Endodermal cell (in vitro differentiated cells): ENCODE data around the gene DCAF11. TPM values are rescaled to one million over a fixed set of nuclear protein-coding genes. Genes with fewer than 3 reads are reported as not detected.

Experiments used
- DNase-seq: peaks from one replicate; pipeline ENCODE4 v3.0.0-alpha.2; 2017
- H3K27ac ChIP-seq: 2 replicates; pipeline ENCODE4 v1.5.1; 2013; ENCODE audit warnings: mild to moderate bottlenecking, low read depth, low read length, moderate library complexity
- H3K27me3 ChIP-seq: 2 replicates; pipeline ENCODE4 v1.6.1; 2013; ENCODE audit warnings: mild to moderate bottlenecking, low read length, moderate library complexity; ENCODE audit not compliant: insufficient read depth, control insufficient read depth, poor library complexity, severe bottlenecking
- H3K36me3 ChIP-seq: 2 replicates; pipeline ENCODE4 v1.7.0; 2013; ENCODE audit warnings: mild to moderate bottlenecking, low read length, moderate library complexity; ENCODE audit not compliant: control insufficient read depth, insufficient read depth
- H3K4me1 ChIP-seq: one replicate; pipeline ENCODE4 v1.7.0; 2013; ENCODE audit warnings: low read length; ENCODE audit not compliant: control insufficient read depth, insufficient read depth
- H3K4me3 ChIP-seq: 2 replicates; pipeline ENCODE4 v1.5.1; 2013; ENCODE audit warnings: mild to moderate bottlenecking, low read length, moderate library complexity
- H3K9ac ChIP-seq: 2 replicates; pipeline ENCODE4 v1.6.1; 2013; ENCODE audit warnings: mild to moderate bottlenecking, low read length, moderate library complexity; ENCODE audit not compliant: poor library complexity, severe bottlenecking; ENCODE audit errors: extremely low read depth
- H3K9me3 ChIP-seq: 2 replicates; pipeline ENCODE4 v1.6.1; 2013; ENCODE audit warnings: mild to moderate bottlenecking, low read length, moderate library complexity; ENCODE audit not compliant: control insufficient read depth
- H3K27ac Mint-ChIP-seq: 2 replicates; pipeline ENCODE4 v1.8.0; 2020; ENCODE audit warnings: mixed read lengths
- H3K27me3 Mint-ChIP-seq: 2 replicates; pipeline ENCODE4 v1.8.0; 2021; ENCODE audit warnings: mild to moderate bottlenecking, mixed read lengths; ENCODE audit not compliant: insufficient read depth
- H3K36me3 Mint-ChIP-seq: 2 replicates; pipeline ENCODE4 v1.8.0; 2020; ENCODE audit warnings: low read depth, mixed read lengths
- H3K4me1 Mint-ChIP-seq: 2 replicates; pipeline ENCODE4 v1.8.0; 2020; ENCODE audit warnings: mixed read lengths
- H3K4me3 Mint-ChIP-seq: 2 replicates; pipeline ENCODE4 v1.8.0; 2020; ENCODE audit warnings: mild to moderate bottlenecking, moderate library complexity, mixed read lengths
- H3K9me3 Mint-ChIP-seq: 2 replicates; pipeline ENCODE4 v1.8.0; 2020; ENCODE audit warnings: mild to moderate bottlenecking, mixed read lengths
- WGBS, 2 experiments: methylation state at CpG; one replicate each; pipeline versions ENCODE4 v1.1.5 to v1.1.7; 2013; ENCODE audit warnings: missing lambda C conversion rate in 2 of 2, mixed read lengths in 1 of 2; ENCODE audit not compliant: insufficient coverage in 1 of 2, insufficient read length in 1 of 2; 5-methylcytosine and 5-hydroxymethylcytosine counted together
- microRNA-seq: library from miRNA; unstranded; fragments of <30 nt; microRNA quantifications from one replicate; pipeline ENCODE4 v1.2.0, GENCODE V29; 2020; ENCODE audit warnings: borderline microRNAs expressed
- total RNA-seq, 2 donors: library from RNA; stranded (reverse); fragmentation: NEBNext Ultra II Directional in 1 of 2; extraction: Animal tissue kit (Norgen Biotek cat#: 25700) in 1 of 2; gene quantifications; 2 replicates in 1 of 2; 3 replicates in 1 of 2; pipeline ENCODE4 v1.2.1, GENCODE V29; 2021
- TF ChIP-seq, protein P1 (sequence below): fragments of 200-600 bp; sonication (generic); conservative IDR thresholded peaks from 2 replicates; pipeline ENCODE4 v1.5.0; 2021; ENCODE audit warnings: antibody characterized with exemption, mild to moderate bottlenecking

Gene DCAF11
- total RNA-seq, 2 donors from 2014 or later: 71.1 to 72.2 TPM

- peaks cover 7% of the 10 kb centered on the region for H3K36me3 ChIP-seq
- 91 to 98% methylated on average over 11 to 20 of the region's 20 CpGs for WGBS, 2 experiments
- H3K9me3 ChIP-seq: no peaks in the 10 kb centered on the region
- no peaks in the 10 kb centered on the region for H3K27me3 Mint-ChIP-seq
- no peak for DNase-seq
- no peaks in the 10 kb centered on the region for H3K4me1 Mint-ChIP-seq
- peaks cover 29% of the 10 kb centered on the region for H3K36me3 Mint-ChIP-seq
- H3K9me3 Mint-ChIP-seq: no peaks in the 10 kb centered on the region
- no peak overlapping the region for H3K9ac ChIP-seq
- peak overlapping the region; percentile 76 for H3K4me3 Mint-ChIP-seq
- no peaks in the 10 kb centered on the region for H3K4me1 ChIP-seq
- H3K4me3 ChIP-seq: peak overlapping the region; percentile 85
- no peak overlapping the region for H3K27ac ChIP-seq
- no peak overlapping the region for H3K27ac Mint-ChIP-seq
- TF ChIP-seq, protein P1, sequence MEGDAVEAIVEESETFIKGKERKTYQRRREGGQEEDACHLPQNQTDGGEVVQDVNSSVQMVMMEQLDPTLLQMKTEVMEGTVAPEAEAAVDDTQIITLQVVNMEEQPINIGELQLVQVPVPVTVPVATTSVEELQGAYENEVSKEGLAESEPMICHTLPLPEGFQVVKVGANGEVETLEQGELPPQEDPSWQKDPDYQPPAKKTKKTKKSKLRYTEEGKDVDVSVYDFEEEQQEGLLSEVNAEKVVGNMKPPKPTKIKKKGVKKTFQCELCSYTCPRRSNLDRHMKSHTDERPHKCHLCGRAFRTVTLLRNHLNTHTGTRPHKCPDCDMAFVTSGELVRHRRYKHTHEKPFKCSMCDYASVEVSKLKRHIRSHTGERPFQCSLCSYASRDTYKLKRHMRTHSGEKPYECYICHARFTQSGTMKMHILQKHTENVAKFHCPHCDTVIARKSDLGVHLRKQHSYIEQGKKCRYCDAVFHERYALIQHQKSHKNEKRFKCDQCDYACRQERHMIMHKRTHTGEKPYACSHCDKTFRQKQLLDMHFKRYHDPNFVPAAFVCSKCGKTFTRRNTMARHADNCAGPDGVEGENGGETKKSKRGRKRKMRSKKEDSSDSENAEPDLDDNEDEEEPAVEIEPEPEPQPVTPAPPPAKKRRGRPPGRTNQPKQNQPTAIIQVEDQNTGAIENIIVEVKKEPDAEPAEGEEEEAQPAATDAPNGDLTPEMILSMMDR: no peak
- no peaks in the 10 kb centered on the region for H3K27me3 ChIP-seq
These were observed 58.3 kb downstream of the DCAF11 start for GRCh38 chr14:24172871-24173281.

Small RNA genes within 50 kb of the gene (microRNA-seq; reads per million reads assigned to microRNA genes)
- gene MIR7703: not detected

Other genes with a start within 250 kb of the DCAF11 start
- gene DHRS4, start 161.0 kb upstream of the DCAF11 start, total RNA-seq: 10 to 100 TPM; 18.3 to 20.9 TPM
- 10 to 100 TPM; 16.7 to 17.3 TPM for gene DHRS4L2, start 125.8 kb upstream of the DCAF11 start, total RNA-seq
- gene CARMIL3, start 62.8 kb upstream of the DCAF11 start, total RNA-seq: 1 to 10 TPM; 2.1 to 4.4 TPM
- gene CPNE6, start 43.2 kb upstream of the DCAF11 start, total RNA-seq: not detected
- gene PCK2, start 20.5 kb upstream of the DCAF11 start, total RNA-seq: 10 to 100 TPM; 37.7 to 42.8 TPM
- gene NRL, start 172 bp downstream of the DCAF11 start, total RNA-seq: 1 to 10 TPM; 1.9 TPM
- gene FITM1, start 15.9 kb downstream of the DCAF11 start, total RNA-seq: 1 to 10 TPM in 1 of 2 donors, not detected in 1; 1.1 TPM
- gene PSME1, start 21.4 kb downstream of the DCAF11 start, total RNA-seq: 100 to 1,000 TPM in 1 of 2 donors, 10 to 100 TPM in 1; 68.6 to 108 TPM
- 10 to 100 TPM; 34.0 to 39.5 TPM for gene EMC9, start 26.8 kb downstream of the DCAF11 start, total RNA-seq
- gene PSME2, start 31.8 kb downstream of the DCAF11 start, total RNA-seq: 100 to 1,000 TPM; 106 to 112 TPM
- 10 to 100 TPM; 75.5 to 82.9 TPM for gene RNF31, start 32.7 kb downstream of the DCAF11 start, total RNA-seq
- gene IRF9, start 46.5 kb downstream of the DCAF11 start, total RNA-seq: 10 to 100 TPM; 13.6 to 26.9 TPM
- 10 to 100 TPM; 60.3 to 98.3 TPM for gene REC8, start 57.3 kb downstream of the DCAF11 start, total RNA-seq
- 10 to 100 TPM; 56.3 to 67.4 TPM for gene IPO4, start 74.0 kb downstream of the DCAF11 start, total RNA-seq
- gene TM9SF1, start 80.7 kb downstream of the DCAF11 start, total RNA-seq: 10 to 100 TPM; 37.4 to 40.8 TPM
- under 1 TPM; 0.38 to 0.51 TPM for gene TSSK4, start 90.9 kb downstream of the DCAF11 start, total RNA-seq
- 10 to 100 TPM; 38.8 to 44.3 TPM for gene CHMP4A, start 98.7 kb downstream of the DCAF11 start, total RNA-seq
- 10 to 100 TPM; 21.0 to 25.0 TPM for gene MDP1, start 101.3 kb downstream of the DCAF11 start, total RNA-seq
- gene NEDD8, start 117.6 kb downstream of the DCAF11 start, total RNA-seq: 100 to 1,000 TPM; 210 to 267 TPM
- 10 to 100 TPM; 56.1 to 63.1 TPM for gene GMPR2, start 118.2 kb downstream of the DCAF11 start, total RNA-seq
- gene TINF2, start 127.8 kb downstream of the DCAF11 start, total RNA-seq: 10 to 100 TPM; 43.4 to 43.5 TPM
- 1 to 10 TPM; 1.6 to 3.4 TPM for gene TGM1, start 148.4 kb downstream of the DCAF11 start, total RNA-seq
- gene RABGGTA, start 156.8 kb downstream of the DCAF11 start, total RNA-seq: 10 to 100 TPM; 20.2 to 20.5 TPM
- 10 to 100 TPM; 21.2 to 22.5 TPM for gene DHRS1, start 185.0 kb downstream of the DCAF11 start, total RNA-seq
- gene NOP9, start 185.1 kb downstream of the DCAF11 start, total RNA-seq: 10 to 100 TPM; 31.1 to 32.0 TPM
- 1 to 10 TPM in 1 of 2 donors, under 1 TPM in 1; 0.97 to 3.1 TPM for gene CIDEB, start 193.2 kb downstream of the DCAF11 start, total RNA-seq
- gene LTB4R2, start 195.4 kb downstream of the DCAF11 start, total RNA-seq: 1 to 10 TPM; 7.4 to 9.5 TPM
- gene LTB4R, start 196.7 kb downstream of the DCAF11 start, total RNA-seq: 1 to 10 TPM; 6.4 to 6.6 TPM
- gene ADCY4, start 220.3 kb downstream of the DCAF11 start, total RNA-seq: not detected
- gene RIPK3, start 225.2 kb downstream of the DCAF11 start, total RNA-seq: not detected